DMS 273 (cell line): ENCODE results near the gene PNPLA6.

ENCODE experiments used
- DNase-seq: peaks from one replicate; lab custom pipeline; 2025; ENCODE audit not compliant: unreplicated experiment; lab: John Stamatoyannopoulos, UW

Gene PNPLA6

GRCh38 chr19:7515110-7515644, 20.3 kb upstream of the PNPLA6 start:
- peak; percentile 33 for DNase-seq

GRCh38 chr19:7515645-7516151, 19.8 kb upstream of the PNPLA6 start, which contains the start of gene ZNF358:
ZNF358 (plus strand) TSS chr19:7516103; CDS start chr19:7519243, 3,140 bp downstream.
- DNase-seq, result peak; percentile 88

- DNase-seq, result peak; percentile 36
These were observed 19.2 kb upstream of the PNPLA6 start for GRCh38 chr19:7516333-7516732.

DNA sequence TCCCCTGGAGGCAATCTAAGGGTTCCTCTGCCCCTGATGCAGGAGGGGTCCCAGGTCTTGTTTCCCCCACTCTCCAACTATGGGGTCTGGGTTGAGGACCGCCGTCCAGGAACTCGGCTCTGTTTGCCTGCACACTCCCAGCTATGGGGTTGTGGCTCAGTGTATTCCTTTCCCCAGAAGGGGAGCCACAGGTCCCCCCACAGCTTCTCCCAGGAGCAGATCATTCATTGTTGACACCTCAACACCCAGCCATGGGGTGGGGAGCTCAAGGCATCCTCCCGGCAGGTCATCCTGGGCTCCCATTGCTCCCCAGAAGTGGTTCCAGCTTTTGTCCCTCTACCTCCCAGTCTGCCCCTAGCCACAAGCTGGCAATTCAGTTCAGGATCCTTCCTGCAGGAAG, 18.6 kb upstream of the PNPLA6 start:
- DNase-seq, result no peak

DNA sequence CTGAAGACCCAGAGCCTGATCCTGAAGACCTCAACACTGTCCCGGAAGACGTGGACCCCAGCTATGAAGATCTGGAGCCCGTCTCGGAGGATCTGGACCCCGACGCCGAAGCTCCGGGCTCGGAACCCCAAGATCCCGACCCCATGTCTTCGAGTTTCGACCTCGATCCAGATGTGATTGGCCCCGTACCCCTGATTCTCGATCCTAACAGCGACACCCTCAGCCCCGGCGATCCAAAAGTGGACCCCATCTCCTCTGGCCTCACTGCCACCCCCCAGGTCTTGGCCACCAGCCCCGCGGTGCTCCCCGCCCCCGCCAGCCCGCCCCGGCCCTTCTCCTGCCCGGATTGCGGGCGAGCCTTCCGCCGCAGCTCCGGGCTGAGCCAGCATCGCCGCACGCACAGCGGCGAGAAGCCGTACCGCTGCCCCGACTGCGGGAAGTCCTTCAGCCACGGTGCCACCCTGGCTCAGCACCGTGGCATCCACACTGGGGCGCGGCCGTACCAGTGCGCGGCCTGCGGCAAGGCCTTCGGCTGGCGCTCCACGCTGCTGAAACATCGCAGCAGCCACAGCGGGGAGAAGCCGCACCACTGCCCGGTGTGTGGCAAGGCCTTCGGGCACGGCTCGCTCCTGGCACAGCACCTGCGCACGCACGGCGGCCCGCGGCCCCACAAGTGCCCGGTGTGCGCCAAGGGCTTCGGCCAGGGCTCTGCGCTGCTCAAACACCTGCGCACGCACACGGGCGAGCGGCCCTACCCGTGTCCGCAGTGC, 16.0 kb upstream of the PNPLA6 start:
- DNase-seq, result no peak

- no peak for DNase-seq
These were observed 15.1 kb upstream of the PNPLA6 start for GRCh38 chr19:7520131-7521051.

- no peak for DNase-seq
These were observed 13.9 kb upstream of the PNPLA6 start for GRCh38 chr19:7521551-7522071.

GRCh38 chr19:7522072-7522922, 13.2 kb upstream of the PNPLA6 start, which contains the start of gene MCOLN1:
MCOLN1 (plus strand) TSS chr19:7522624; CDS start chr19:7522751, 127 bp downstream.
- peak; percentile 99 for DNase-seq

DNA sequence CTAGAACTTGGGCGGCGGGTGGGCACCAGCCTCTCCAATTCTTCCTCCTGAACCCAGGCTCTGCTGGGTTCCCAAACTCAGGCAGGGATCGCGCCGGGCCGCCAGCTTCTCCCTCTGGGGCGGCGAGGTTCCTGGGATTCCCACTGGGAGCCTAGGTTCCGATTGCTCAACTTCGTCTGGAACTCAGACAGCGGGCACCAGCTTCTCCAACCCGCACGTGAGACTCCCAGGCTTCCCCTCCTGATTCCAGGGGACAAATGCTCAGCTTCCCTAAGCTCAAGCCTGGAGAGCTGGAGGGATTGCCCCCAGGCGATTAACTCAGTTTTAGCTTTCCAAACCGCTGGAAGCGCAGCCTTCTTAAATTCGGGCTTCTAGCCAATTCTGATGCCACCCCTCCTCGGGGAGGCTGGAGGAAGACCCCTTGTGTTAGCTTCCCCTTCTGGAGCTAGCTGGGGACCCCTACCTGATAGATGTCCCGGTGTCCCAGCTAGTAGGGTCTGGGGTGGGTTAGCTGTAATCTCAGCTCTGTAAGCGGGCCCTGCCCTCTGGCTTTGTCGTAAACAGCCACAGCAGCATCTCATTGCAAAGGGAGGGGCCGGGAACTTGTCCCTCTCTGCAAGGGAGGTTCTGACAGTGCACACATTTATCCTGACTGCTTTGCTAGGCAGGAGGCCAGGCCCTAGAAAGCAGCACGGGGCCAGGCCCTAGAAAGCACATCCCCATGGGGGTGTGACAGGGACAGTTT, 12.4 kb upstream of the PNPLA6 start:
- DNase-seq, result peak; percentile 52

GRCh38 chr19:7524523-7524922, 11.0 kb upstream of the PNPLA6 start:
- no peak for DNase-seq

GRCh38 chr19:7524992-7525739, 10.4 kb upstream of the PNPLA6 start:
- no peak for DNase-seq

- no peak for DNase-seq
These were observed 9.2 kb upstream of the PNPLA6 start for GRCh38 chr19:7526059-7526929.

DNA sequence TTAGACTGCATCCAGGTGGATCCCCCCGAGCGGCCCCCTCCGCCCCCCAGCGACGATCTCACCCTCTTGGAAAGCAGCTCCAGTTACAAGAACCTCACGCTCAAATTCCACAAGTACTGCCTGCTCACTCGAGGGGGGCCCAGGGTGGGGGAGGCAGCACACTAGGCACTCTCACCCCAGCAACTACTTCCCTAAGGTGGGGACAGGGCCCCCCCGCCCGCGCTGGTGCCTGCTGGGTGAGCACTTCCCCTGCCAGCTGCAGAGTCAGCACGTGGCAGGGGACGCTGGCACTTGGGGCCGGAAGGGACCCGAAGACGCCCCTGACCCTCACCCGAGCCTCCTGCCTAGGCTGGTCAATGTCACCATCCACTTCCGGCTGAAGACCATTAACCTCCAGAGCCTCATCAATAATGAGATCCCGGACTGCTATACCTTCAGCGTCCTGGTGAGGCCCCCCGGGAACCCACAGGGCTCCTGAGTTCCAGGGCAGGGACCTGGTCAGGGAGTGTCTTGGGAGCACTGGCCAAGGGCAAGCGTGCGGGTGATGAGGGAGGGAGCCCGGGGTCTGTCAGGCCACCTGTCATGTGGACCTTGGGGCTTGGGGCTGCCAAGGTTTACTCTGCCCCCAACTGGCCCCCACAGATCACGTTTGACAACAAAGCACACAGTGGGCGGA, 7.9 kb upstream of the PNPLA6 start:
- no peak for DNase-seq

DNA sequence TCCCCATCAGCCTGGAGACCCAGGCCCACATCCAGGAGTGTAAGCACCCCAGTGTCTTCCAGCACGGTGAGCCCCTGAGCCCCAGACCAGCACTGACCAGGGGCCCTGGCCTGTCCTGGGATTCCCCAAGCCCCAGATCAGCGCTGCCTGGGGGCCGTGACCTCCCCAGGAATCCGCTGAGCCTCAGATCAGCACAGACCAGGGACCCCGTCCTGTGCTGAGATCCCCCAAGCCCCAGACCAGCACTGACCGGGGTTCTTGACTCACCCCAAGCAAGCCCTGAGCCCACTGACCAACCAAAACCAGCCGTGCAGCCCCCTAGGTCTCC, 7.4 kb upstream of the PNPLA6 start:
- DNase-seq, result no peak

DNA sequence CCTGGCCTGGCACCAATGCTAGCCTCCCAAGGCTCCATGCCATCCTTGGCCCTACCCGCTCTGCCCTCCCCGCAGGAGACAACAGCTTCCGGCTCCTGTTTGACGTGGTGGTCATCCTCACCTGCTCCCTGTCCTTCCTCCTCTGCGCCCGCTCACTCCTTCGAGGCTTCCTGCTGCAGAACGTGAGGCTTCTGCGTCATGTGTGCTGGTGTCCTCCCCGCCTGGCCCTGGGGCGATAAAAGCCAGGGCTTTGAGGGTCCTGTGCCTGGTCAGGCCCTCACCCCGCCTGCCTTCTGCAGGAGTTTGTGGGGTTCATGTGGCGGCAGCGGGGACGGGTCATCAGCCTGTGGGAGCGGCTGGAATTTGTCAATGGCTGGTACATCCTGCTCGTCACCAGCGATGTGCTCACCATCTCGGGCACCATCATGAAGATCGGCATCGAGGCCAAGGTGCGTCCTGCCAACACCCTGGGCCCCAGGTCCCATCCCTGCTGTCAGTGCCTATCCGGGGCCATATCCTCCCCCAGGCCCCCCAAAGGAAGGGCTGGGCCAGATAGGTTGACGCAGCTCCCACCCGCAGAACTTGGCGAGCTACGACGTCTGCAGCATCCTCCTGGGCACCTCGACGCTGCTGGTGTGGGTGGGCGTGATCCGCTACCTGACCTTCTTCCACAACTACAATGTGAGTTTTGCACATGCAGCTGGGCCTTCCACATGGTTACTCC, 6.8 kb upstream of the PNPLA6 start:
- no peak for DNase-seq

- DNase-seq, result no peak
These were observed 6.3 kb upstream of the PNPLA6 start for GRCh38 chr19:7529246-7529600.
